ENCODE measurements around the gene KIFAP3. TPM values are rescaled to one million over a fixed set of nuclear protein-coding genes. Genes with fewer than 3 reads are reported as not detected.

KIFAP3 gene
- total RNA-seq, 4 donors from 2014 or later: 18.5 to 34.0 (median 21.9) TPM

- 19% methylated on average over 4 of the region's 4 CpGs for WGBS
- Histone ChIP-seq H3K4me1 (peaks cover 12% of the 10 kb centered on the region), H3K27ac (no peak overlapping the region), H3K36me3 (no peaks in the 10 kb centered on the region), H3K9me3 (no peaks in the 10 kb centered on the region), H3K27me3 (no peaks in the 10 kb centered on the region), H3K4me3 (no peak overlapping the region)
- no peak for DNase-seq (ENCODE audit: low spot score in 2 of 2)
- TF ChIP-seq POLR2A (IDR thresholded peaks at IDR 0.05): no peak
- no peak for TF ChIP-seq CTCF (IDR thresholded peaks at IDR 0.05)
- no peak for TF ChIP-seq EP300 (IDR thresholded peaks at IDR 0.05)
- no peak for TF ChIP-seq POLR2AphosphoS5 (IDR thresholded peaks at IDR 0.05)
Measured at GRCh38 chr1:169999331-169999741, 75.2 kb downstream of the KIFAP3 start.

GRCh38 chr1:169995993-169996392 lies 78.5 kb downstream of the KIFAP3 start:
- no peak overlapping the region for H3K4me3 ChIP-seq
- peaks cover 4% of the 10 kb centered on the region for H3K4me1 ChIP-seq
- DNase-seq (ENCODE audit: low spot score in 2 of 2): no peak
- H3K9me3 ChIP-seq: no peaks in the 10 kb centered on the region
- no peaks in the 10 kb centered on the region for H3K27me3 ChIP-seq
- 60% methylated on average over 2 of the region's 2 CpGs for whole genome bisulfite sequencing
- H3K36me3 ChIP-seq: no peaks in the 10 kb centered on the region
- TF ChIP-seq POLR2AphosphoS5 (IDR thresholded peaks at IDR 0.05) (no peak), CTCF (IDR thresholded peaks at IDR 0.05) (no peak), EP300 (IDR thresholded peaks at IDR 0.05) (no peak), POLR2A (IDR thresholded peaks at IDR 0.05) (no peak)
- no peak overlapping the region for H3K27ac ChIP-seq

- Histone ChIP-seq H3K27ac (no peak overlapping the region), H3K9me3 (no peaks in the 10 kb centered on the region), H3K4me1 (no peaks in the 10 kb centered on the region), H3K27me3 (no peaks in the 10 kb centered on the region), H3K4me3 (no peak overlapping the region), H3K36me3 (no peaks in the 10 kb centered on the region)
- WGBS: 61% methylated on average over 2 of the region's 2 CpGs
- DNase-seq (ENCODE audit: low spot score in 2 of 2): no peak
- TF ChIP-seq POLR2AphosphoS5 (IDR thresholded peaks at IDR 0.05) (no peak), POLR2A (IDR thresholded peaks at IDR 0.05) (no peak), CTCF (IDR thresholded peaks at IDR 0.05) (no peak)
Measured at GRCh38 chr1:169989246-169989645, 85.2 kb downstream of the KIFAP3 start.

- Histone ChIP-seq H3K4me3 (no peak overlapping the region), H3K27ac (no peak overlapping the region), H3K36me3 (peaks cover 11% of the 10 kb centered on the region), H3K4me1 (no peaks in the 10 kb centered on the region), H3K9me3 (no peaks in the 10 kb centered on the region), H3K27me3 (no peaks in the 10 kb centered on the region)
- no peak for TF ChIP-seq CTCF (IDR thresholded peaks at IDR 0.05)
- WGBS: 94% methylated on average over 1 of the region's 1 CpG
- no peak for DNase-seq (ENCODE audit: low spot score in 2 of 2)
Measured at GRCh38 chr1:169985757-169986156, 88.7 kb downstream of the KIFAP3 start.

- TF ChIP-seq CTCF (IDR thresholded peaks at IDR 0.05) (no peak), POLR2AphosphoS5 (IDR thresholded peaks at IDR 0.05) (no peak), POLR2A (IDR thresholded peaks at IDR 0.05) (no peak), EP300 (IDR thresholded peaks at IDR 0.05) (no peak)
- H3K4me3 ChIP-seq: no peak overlapping the region
- no peaks in the 10 kb centered on the region for H3K9me3 ChIP-seq
- H3K4me1 ChIP-seq: no peaks in the 10 kb centered on the region
- no peak for DNase-seq (ENCODE audit: low spot score in 2 of 2)
- H3K27ac ChIP-seq: no peak overlapping the region
- peaks cover 12% of the 10 kb centered on the region for H3K36me3 ChIP-seq
- H3K27me3 ChIP-seq: no peaks in the 10 kb centered on the region
Measured at GRCh38 chr1:169974067-169974466, 100.4 kb downstream of the KIFAP3 start.

Data from suprapubic skin (tissue), 4 donors.